ENCODE data around the gene ALDH3B2.
A peak's percentile ranks its signal among the peaks of the same experiment; 100 is the strongest.

ALDH3B2 gene

GRCh38 chr11:67631853-67632174 is 42.6 kb downstream of the ALDH3B2 start:
- no peak overlapping the region for H3K4me2 ChIP-seq (ENCODE audit: low read depth, low read length, poor library complexity, severe bottlenecking)
- peaks cover 3% of the 10 kb centered on the region for H4K20me1 ChIP-seq (ENCODE audit: insufficient read depth, low read length, poor library complexity, severe bottlenecking)
- no peak for TF ChIP-seq EZH2phosphoT487 (IDR thresholded peaks at IDR 0.05; ENCODE audit: borderline replicate concordance)
- TF ChIP-seq CTCF (conservative IDR thresholded peaks at IDR 0.05; ENCODE audit: low read length): no peak
- H3K27me3 ChIP-seq (ENCODE audit: insufficient read depth, low read length, poor library complexity, severe bottlenecking): no peaks in the 10 kb centered on the region
- no peak overlapping the region for H3K4me3 ChIP-seq (ENCODE audit: low read length, poor library complexity, severe bottlenecking)
- no peak overlapping the region for H3K9ac ChIP-seq (ENCODE audit: low read depth, low read length, poor library complexity, severe bottlenecking)
- peaks cover 27% of the 10 kb centered on the region for H3K4me1 ChIP-seq (ENCODE audit: insufficient read depth, low read length, poor library complexity, severe bottlenecking)
- H2AFZ ChIP-seq (ENCODE audit: low read length): no peak overlapping the region
- H3F3A ChIP-seq (ENCODE audit: low read depth): 0 out of 2 replicates have a peak, but pooled peaks cover under 1% of the 10 kb centered on the region
- H3K79me2 ChIP-seq (ENCODE audit: insufficient read depth, low read length): peaks cover 20% of the 10 kb centered on the region; the same call in 1 of the 2 replicates
- no peaks in the 10 kb centered on the region for H3K9me3 ChIP-seq (ENCODE audit: insufficient read depth, low read depth, low read length)
- no peaks in the 10 kb centered on the region for H3K9me2 ChIP-seq (replicated peaks; ENCODE audit: low read depth, low read length)
- no peaks in the 10 kb centered on the region for H3K36me3 ChIP-seq (ENCODE audit: insufficient read depth, low read length)

- Histone ChIP-seq H3K36me3 (ENCODE audit: insufficient read depth, low read length) (no peaks in the 10 kb centered on the region), H3K27me3 (ENCODE audit: insufficient read depth, low read length, poor library complexity, severe bottlenecking) (no peaks in the 10 kb centered on the region), H3K79me2 (ENCODE audit: insufficient read depth, low read length) (peaks cover 20% of the 10 kb centered on the region; the same call in 1 of the 2 replicates), H3K4me2 (ENCODE audit: low read depth, low read length, poor library complexity, severe bottlenecking) (peak overlapping the region; percentile 86), H4K20me1 (ENCODE audit: insufficient read depth, low read length, poor library complexity, severe bottlenecking) (peaks cover 3% of the 10 kb centered on the region), H3K9me3 (ENCODE audit: insufficient read depth, low read depth, low read length) (no peaks in the 10 kb centered on the region), H3K9ac (ENCODE audit: low read depth, low read length, poor library complexity, severe bottlenecking) (peak overlapping the region; percentile 71), H3K9me2 (replicated peaks; ENCODE audit: low read depth, low read length) (no peaks in the 10 kb centered on the region), H2AFZ (ENCODE audit: low read length) (no peak overlapping the region), H3K4me1 (ENCODE audit: insufficient read depth, low read length, poor library complexity, severe bottlenecking) (peaks cover 27% of the 10 kb centered on the region), H3K4me3 (ENCODE audit: low read length, poor library complexity, severe bottlenecking) (peak overlapping the region; percentile 78), H3F3A (ENCODE audit: low read depth) (no peaks in the 10 kb centered on the region)
- TF ChIP-seq CTCF (conservative IDR thresholded peaks at IDR 0.05; ENCODE audit: low read length) (no peak), EZH2phosphoT487 (IDR thresholded peaks at IDR 0.05; ENCODE audit: borderline replicate concordance) (no peak)
These were observed 43.0 kb downstream of the ALDH3B2 start for GRCh38 chr11:67631411-67631810.

GRCh38 chr11:67630943-67631331 is 43.5 kb downstream of the ALDH3B2 start:
- Histone ChIP-seq H3K36me3 (ENCODE audit: insufficient read depth, low read length) (no peaks in the 10 kb centered on the region), H3K27me3 (ENCODE audit: insufficient read depth, low read length, poor library complexity, severe bottlenecking) (no peaks in the 10 kb centered on the region), H4K20me1 (ENCODE audit: insufficient read depth, low read length, poor library complexity, severe bottlenecking) (peaks cover 3% of the 10 kb centered on the region), H3K9me3 (ENCODE audit: insufficient read depth, low read depth, low read length) (no peaks in the 10 kb centered on the region), H3K4me1 (ENCODE audit: insufficient read depth, low read length, poor library complexity, severe bottlenecking) (peaks cover 27% of the 10 kb centered on the region), H3K4me2 (ENCODE audit: low read depth, low read length, poor library complexity, severe bottlenecking) (peak overlapping the region; percentile 86), H3K9me2 (replicated peaks; ENCODE audit: low read depth, low read length) (no peaks in the 10 kb centered on the region), H3K9ac (ENCODE audit: low read depth, low read length, poor library complexity, severe bottlenecking) (peak overlapping the region; percentile 71), H2AFZ (ENCODE audit: low read length) (no peak overlapping the region), H3K4me3 (ENCODE audit: low read length, poor library complexity, severe bottlenecking) (peak overlapping the region; percentile 78), H3F3A (ENCODE audit: low read depth) (no peaks in the 10 kb centered on the region), H3K79me2 (ENCODE audit: insufficient read depth, low read length) (peaks cover 20% of the 10 kb centered on the region; the same call in 1 of the 2 replicates)
- TF ChIP-seq EZH2phosphoT487 (IDR thresholded peaks at IDR 0.05; ENCODE audit: borderline replicate concordance) (no peak), CTCF (conservative IDR thresholded peaks at IDR 0.05; ENCODE audit: low read length) (peak; percentile 25; the same call in 1 of the 2 replicates)
